HG02678 (cell line): ENCODE results near the gene AURKA.

Experiments used
- ATAC-seq: cut with Tn5 transposase; IDR thresholded peaks from one replicate; pipeline ENCODE4 v1.9.1; 2021; ENCODE audit warnings: mild to moderate bottlenecking, moderate library complexity; ENCODE audit not compliant: unreplicated experiment

Gene AURKA

DNA sequence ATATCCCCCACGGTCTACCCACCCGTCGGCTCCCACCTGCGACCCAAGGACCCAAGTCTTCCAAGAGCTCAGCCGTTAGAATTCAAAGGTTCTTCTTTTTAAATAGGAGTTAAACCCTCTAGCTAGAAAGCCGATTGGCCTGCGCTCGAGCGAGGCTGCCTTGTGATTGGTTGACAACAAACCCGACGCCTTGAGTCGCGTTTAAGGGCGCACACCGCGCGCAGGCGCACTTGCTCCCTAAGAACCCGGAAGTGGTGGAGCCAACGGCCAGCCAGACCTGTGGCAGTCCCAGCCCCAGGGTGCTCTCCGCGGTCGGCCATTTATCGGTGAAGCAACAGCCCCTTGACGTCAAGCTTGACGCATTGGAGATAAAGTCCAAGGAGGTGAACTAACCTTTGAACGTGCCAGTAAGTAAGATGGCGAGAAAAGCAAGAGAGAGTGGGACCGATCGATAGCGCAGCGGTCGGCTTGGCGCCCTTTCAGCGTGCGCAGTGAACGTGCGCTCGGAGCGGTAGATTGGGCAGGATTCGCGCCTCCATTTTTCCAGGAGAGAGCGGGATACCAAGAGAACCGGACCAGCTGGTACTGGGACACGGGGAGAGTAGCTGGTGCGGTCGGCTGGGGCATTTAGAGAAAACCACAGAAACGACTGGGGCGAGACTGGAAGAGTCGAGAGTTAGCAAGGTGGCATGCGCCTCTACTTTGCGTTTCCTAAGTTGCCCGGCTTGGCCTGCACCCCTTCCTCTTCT lies at the start of gene AURKA, which contains the start of gene CSTF1:
Gene AURKA, minus strand, starts transcription at position 84 of the 749 bp plus-strand sequence. CDS start 4,018 bp downstream, outside the sequence.
Gene CSTF1, plus strand, starts transcription at position 514 of the 749 bp plus-strand sequence. CDS start 2,908 bp downstream, outside the sequence.
- ATAC-seq: peak; percentile 93

- peak; percentile 71 for ATAC-seq
Observed at GRCh38 chr20:56440346-56441007, 48.5 kb upstream of the AURKA start.

DNA sequence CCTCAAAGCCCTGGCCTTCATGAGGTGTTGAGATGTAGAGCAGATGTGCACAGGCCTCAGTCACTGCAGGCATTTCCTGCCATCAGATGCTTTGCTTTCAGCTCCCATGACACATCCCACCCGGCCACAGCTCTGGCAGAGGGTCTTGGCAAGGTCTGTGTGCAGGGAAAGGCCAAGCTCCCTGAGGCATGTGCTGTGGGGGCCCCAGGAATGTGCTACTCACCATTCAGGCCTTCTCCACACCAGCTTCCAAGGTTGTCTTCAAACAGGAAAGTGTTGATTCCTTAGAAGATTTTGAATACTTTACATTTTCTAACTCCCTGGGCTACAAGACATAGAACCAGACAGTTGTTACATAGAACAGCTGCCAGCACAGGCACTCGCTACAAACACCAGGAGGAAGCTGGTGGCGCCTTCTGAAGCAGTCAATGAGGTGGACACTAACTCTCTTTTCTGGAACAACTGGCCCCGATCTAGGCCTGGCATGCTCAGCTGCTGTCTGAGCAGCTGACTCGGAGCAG lies 47.8 kb upstream of the AURKA start:
- no peak for ATAC-seq

DNA sequence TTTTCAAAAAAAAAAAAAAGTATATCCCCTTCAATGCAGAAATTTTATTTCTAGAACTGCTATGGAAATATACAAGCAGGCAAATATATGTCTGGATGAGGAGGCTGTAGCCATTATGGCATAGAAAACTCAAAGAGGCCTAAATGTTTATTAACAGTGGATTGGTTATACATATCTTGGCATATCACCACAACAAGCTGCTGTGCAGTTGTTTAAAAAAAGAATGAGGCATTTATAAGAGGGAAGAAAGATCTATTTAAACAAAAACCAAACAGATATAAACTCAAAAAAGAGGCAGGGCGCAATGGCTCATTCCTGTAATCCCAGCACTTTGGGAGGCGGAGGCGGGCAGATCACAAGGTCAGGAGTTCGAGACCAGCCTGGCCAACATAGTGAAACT lies 46.3 kb upstream of the AURKA start:
- ATAC-seq: no peak

GRCh38 chr20:56437196-56437960 lies 45.4 kb upstream of the AURKA start:
- ATAC-seq: no peak

DNA sequence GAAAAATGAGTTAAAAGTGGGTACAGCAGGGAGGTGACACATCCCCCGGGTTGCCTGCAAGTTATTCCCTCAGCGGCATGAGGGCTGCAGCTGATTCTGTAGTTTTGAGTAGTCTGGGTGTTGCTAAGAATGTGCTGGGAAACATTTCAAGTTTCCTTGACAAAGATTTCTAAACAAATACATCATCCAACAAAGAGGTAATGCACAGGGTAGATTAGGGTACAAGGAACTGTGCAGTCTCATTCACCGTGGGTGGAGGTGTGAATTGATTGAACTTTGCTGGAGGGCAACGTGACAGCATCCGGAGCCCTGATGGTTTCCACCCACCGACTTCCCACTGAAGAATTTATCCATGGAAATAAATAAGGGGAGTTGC lies 41.9 kb upstream of the AURKA start:
- ATAC-seq: no peak

DNA sequence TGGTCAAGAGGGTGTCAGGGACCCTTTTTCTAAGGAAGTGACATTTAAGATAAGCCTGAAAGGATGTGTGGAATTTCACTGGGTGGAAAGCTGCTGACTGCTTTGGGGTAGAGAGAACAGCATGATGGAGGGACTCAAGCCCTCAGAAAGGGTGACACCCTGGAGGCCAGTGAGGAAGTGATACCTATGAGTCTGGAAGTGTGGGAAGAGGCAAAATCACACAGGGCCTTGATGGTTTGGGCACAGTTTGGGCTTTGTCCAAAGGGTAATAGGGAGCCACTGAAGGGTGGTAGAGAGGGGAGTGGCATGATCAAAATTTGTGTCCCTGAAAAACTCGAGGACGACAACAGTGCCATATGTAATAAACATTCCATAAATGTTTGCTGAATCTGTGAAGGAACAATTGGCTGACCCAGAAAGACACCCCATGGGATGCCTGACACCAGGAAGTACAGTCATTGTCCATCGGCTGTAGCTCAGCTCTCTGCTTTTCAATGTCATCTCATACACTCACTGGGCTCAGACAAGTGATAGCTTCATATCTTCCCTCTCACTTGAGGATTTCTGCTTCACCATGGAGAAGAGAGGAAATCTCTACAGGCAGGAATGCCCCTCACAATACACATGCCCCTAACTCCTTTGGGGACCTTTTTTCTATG lies 41.3 kb upstream of the AURKA start:
- ATAC-seq: no peak

GRCh38 chr20:56431471-56431870 lies 39.5 kb upstream of the AURKA start:
- no peak for ATAC-seq

DNA sequence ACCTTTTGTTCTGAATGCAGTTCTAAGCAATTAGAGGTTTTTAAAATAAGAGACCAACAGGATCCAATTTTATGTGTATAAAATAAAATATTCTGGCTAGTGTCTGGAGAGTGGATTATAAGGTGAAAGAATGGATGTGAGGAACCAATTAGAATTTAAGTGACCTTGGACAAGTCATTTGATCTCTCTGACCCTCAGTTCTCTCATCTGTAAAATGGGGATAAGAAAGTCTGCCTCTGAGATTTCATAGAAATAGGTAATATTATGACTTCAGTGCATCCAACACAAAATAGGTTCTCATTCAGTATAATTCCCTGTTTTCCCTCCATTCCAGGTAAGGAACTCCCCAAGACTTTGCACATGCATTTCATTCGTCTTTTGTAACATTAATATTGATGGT lies 38.9 kb upstream of the AURKA start:
- no peak for ATAC-seq

GRCh38 chr20:56430461-56430860 lies 38.4 kb upstream of the AURKA start:
- no peak for ATAC-seq

- no peak for ATAC-seq
Observed at GRCh38 chr20:56429941-56430340, 37.9 kb upstream of the AURKA start.

DNA sequence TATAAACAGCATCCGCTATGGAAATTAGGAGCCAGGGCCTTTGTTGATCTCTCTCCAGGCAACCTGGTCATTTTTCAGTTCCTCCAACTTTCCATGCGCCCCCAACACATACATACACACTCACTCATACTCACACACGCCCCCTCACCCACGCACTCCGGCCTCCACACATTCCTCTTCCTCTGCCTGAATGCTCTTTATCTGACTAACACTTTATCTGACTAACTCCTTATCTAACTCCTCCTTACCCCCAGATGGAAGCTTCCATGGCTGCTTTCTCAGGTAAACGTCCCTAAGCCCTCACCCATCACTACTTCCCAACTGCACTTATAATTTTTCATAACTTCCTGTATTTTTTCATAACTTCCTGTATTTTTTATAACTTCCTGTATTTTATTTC lies 37.5 kb upstream of the AURKA start:
- no peak for ATAC-seq

- ATAC-seq: no peak
Observed at GRCh38 chr20:56428881-56429280, 36.9 kb upstream of the AURKA start.

DNA sequence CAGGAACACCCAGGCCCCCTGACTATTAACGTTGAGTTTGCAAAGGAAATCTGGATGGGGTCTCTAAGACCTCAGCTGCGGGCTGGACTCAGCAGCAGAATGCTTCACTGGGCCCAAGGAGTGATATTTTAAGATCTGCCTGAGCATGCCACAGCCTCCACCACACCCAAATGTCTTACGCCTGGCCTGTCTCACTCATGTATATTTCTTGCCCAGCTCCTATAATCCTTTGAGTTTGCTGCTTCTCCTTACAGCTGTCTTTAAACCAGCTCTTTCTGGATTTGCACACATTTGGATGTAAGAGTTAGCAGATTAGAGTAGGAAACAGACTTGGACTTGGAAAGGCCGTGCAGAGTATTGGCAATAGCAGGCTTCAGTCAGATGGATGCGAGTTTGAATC lies 36.4 kb upstream of the AURKA start:
- no peak for ATAC-seq

DNA sequence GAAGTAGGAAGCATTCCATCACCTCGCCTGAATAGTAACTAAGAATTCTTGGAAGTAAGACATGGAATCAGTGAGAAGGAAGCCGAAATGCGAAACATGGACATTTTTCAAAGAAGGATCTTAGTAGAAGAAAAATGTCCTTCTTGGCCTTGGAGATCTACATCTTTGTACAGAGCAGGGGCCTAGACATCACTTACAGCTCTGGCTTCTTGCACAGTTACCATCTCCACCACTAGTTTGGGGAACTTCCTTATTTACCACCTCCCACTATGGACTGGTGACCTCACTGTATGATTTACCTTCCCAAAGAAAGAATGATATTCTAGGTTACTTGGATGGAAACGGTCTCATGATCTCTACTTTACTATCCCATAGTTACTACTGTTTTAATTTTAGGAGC lies 35.8 kb upstream of the AURKA start:
- no peak for ATAC-seq

DNA sequence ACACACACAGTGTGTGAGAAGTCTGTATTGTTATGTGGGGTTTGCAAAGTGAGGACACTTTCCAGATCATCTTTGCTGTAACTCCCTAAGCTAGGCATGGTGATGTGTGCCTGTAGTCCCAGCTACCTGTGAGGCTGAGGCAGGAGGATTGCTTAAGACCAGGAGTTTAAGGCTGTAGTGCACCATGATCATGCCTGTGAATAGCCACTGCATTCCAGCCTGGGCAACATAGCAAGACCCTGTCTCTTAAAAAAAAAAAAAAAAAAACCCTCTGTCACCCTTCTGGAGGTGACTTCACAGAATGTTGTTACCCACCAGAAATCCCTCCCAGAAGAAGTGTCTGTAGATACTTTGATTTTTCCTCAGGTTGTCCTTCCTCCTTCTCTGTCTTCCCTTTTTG lies 34.9 kb upstream of the AURKA start:
- ATAC-seq: no peak

- ATAC-seq: no peak
Observed at GRCh38 chr20:56426026-56426425, 34.0 kb upstream of the AURKA start.

- no peak for ATAC-seq
Observed at GRCh38 chr20:56424931-56425330, 32.9 kb upstream of the AURKA start.

GRCh38 chr20:56423886-56424285 lies 31.9 kb upstream of the AURKA start:
- ATAC-seq: no peak

DNA sequence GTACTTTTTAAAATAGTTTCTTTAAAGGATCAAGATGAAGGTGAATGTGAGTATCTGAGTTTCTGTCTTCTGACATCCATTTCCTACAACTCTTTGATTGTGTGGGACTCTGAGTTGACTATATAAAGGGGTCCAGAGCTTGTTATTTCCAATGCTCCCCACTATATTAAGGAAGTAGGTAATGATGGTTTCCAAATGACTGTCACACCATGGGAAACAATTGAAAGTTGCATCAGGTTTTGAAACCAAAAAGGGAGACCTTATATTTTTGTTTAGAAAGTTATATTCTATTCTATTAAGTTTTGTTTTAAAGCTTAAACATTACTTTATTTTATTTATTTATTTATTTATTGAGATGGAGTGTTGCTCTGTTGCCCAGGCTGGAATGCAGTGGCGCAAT lies 31.2 kb upstream of the AURKA start:
- ATAC-seq: no peak

GRCh38 chr20:56422824-56423189 lies 30.8 kb upstream of the AURKA start:
- no peak for ATAC-seq
